GM18505 (cell line): ENCODE data around the gene ECM2.

ENCODE experiments used
- ATAC-seq: cut with Tn5 transposase; IDR thresholded peaks from one replicate; pipeline ENCODE4 v1.9.1; 2021; ENCODE audit not compliant: unreplicated experiment
- POLR2A ChIP-seq: IDR thresholded peaks from 4 replicates; pipeline ENCODE4 v1.6.1; 2011; ENCODE audit warnings: borderline replicate concordance; ENCODE audit not compliant: insufficient read depth, insufficient read length; ENCODE audit errors: extremely low read depth

Gene ECM2

GRCh38 chr9:92517046-92517445 lies 18.7 kb downstream of the ECM2 start:
- no peak for TF ChIP-seq POLR2A
- ATAC-seq: no peak

GRCh38 chr9:92516521-92516920 lies 19.3 kb downstream of the ECM2 start:
- ATAC-seq: no peak
- no peak for TF ChIP-seq POLR2A

GRCh38 chr9:92514635-92515034 lies 21.2 kb downstream of the ECM2 start:
- ATAC-seq: no peak
- TF ChIP-seq POLR2A: no peak

DNA sequence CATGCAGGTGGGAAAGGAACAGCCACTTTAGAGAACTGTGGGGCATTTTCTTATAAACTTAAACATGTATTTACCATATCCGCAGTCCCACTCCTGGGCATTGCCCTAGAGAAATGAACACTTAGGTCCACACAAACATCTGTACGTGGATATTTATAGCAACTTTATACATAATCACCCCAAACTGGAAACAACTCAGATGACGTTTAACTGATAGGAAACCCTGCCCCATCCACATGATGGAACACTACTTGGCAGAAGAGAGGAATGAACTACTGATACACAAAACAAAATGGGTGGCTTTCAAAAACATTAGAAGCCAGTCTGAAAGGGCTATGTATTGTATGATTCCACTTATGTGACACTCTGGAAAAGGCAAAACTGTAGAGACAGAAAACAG lies 22.4 kb downstream of the ECM2 start:
- no peak for TF ChIP-seq POLR2A
- no peak for ATAC-seq

DNA sequence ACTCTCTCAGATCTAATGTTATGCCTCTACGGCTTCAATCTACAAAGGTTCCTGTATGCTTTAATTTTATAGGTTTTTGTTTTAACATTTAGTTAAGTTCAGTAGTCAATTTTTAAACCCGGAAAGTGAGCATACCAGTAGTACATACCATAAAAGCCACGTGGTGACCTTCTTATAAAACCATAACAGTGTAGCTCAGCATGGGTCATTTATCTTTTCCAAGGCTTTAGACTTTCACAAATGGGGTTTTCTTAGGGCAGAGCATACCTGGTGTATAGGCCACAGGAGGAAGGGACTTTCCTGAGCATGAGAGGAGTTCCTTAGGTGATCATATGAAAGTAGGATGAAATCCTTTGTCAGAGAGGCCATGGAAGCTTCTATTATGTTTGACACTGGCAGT lies 23.2 kb downstream of the ECM2 start:
- ATAC-seq: no peak

DNA sequence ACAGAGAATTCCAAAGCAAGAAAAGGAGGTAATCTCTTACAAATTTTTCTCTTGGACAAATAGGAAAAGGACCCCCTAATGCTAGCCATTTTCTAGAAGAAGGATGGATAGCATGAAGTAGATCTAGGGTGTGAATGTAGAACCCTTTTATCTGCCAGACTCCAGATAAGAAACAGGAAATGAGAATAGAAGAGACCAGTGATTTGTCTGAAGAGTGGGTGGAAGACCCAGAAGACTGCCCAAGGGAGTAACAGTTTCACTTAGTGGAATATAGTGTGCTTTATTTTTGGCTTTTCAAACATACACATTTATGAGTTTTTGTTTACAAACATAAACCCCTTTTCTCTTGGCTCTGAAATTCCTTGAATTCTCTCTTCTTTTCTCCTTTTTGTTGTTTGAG lies 25.0 kb downstream of the ECM2 start:
- TF ChIP-seq POLR2A: no peak
- no peak for ATAC-seq

More for the DNA sequence above, 23.2 kb downstream of the ECM2 start:
- TF ChIP-seq POLR2A: no peak

GRCh38 chr9:92509050-92509449 lies 26.7 kb downstream of the ECM2 start:
- no peak for TF ChIP-seq POLR2A
- ATAC-seq: no peak

GRCh38 chr9:92508018-92508820 lies 27.6 kb downstream of the ECM2 start:
- no peak for TF ChIP-seq POLR2A
- no peak for ATAC-seq

DNA sequence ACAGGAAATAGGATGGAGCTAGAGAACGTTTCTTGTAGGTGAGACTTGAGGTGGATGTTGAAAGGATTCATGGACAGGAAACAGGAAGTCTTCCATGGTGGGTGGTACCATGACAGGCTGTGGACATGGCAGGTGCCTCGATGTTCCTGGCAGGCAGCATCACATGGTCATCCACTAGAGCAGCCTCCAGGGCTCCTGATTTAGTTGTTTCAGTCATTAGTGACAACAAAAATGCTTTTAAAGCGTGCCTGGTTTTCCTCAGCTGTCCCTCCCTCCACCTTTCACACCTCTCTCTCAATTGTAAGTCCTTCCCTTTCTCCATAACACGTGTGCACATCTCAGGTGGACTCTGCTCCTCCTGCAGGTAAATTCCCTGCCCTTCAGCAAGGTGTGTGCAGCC lies 28.3 kb downstream of the ECM2 start:
- TF ChIP-seq POLR2A: no peak
- no peak for ATAC-seq

DNA sequence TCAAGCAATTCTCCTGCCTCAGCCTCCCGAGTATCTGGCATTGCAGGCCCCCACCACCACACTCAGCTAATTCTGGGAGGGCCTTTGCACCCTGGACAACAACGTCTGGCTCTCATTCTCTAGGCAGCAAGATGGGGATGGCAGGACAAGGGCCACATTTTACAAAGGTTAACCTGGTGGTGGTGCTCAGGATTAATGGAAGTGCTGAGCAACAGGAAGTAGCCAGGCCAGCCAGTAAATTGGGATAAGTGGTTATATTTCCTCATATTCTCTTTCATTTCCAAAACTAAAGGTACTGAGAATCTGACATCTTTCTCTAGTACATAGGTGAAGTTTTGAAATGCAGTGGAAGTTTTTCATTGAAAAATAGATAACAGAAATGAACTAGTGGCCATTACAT lies 28.8 kb downstream of the ECM2 start:
- no peak for TF ChIP-seq POLR2A
- ATAC-seq: no peak

- TF ChIP-seq POLR2A: no peak
- no peak for ATAC-seq
Measured at GRCh38 chr9:92506184-92506857, 29.5 kb downstream of the ECM2 start.

GRCh38 chr9:92504881-92505280 lies 30.9 kb downstream of the ECM2 start:
- ATAC-seq: no peak
- TF ChIP-seq POLR2A: no peak

DNA sequence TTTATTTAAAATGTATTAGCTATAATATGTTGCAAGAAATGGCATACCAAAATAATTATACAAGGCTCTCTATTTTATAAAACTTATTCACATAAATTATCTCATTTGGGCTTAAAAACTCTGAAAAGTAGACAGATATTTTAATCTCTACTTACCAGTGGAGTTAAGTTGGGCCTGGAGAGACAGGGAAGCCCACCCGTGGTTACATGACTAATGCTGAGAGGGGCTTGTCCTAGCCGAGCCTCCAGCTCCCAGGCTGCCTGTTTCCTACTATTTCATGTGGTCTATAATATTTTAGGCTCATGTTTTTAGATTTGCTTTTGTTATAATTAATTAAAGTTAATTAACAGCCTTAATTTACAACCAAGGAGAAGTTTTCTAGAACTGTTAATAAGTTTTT lies 32.6 kb downstream of the ECM2 start:
- no peak for ATAC-seq
- no peak for TF ChIP-seq POLR2A
